HG02943 (cell line): Measurements from ENCODE around the gene NRP1.
"Not testable (repeated sequence)": the region's sequence is repeated elsewhere in the genome, so short reads cannot be mapped to it uniquely, and the experiment has no call there.

Experiments used
- ATAC-seq: cut with Tn5 transposase; IDR thresholded peaks from one replicate; pipeline ENCODE4 v1.9.1; 2021; ENCODE audit warnings: mild to moderate bottlenecking, low read depth, moderate library complexity; ENCODE audit not compliant: unreplicated experiment

NRP1 gene

DNA sequence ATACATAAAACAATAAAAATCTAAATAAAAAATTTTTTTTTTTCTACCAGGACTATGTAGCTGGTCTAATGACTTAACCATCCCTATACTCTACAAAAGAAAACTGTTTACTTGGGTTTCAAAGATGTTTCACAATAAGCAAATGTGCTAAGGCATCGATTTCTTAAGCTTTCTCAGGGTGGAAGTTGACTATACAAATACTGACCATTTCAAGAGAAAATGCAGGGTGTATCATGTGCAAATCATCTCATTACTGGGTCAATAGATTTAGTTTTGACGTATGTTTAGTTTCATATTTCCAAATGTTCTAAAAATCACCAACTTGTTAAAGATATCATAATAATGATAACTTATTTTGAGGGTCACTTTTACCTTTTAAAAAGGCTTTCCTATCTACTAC is 7.5 kb downstream of the NRP1 start:
- no peak for ATAC-seq

DNA sequence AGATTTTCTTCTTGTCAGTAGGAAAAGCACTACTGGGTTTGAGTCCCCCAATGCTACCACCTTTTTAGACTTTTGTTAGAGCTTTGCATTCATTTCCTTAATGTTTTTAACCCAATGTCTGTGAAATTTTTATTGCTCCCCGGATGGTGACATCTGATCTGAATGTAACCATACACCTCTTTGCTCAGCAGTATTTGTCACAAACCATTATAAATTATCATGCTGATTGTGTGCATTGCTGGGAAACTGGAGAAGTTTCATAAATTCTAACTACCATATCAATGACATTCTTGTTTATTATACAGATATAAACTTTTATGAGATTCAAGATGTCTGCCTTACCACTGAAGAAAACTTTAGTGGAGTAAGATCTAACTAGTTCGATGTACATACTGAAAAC is 8.5 kb downstream of the NRP1 start:
- ATAC-seq: no peak

DNA sequence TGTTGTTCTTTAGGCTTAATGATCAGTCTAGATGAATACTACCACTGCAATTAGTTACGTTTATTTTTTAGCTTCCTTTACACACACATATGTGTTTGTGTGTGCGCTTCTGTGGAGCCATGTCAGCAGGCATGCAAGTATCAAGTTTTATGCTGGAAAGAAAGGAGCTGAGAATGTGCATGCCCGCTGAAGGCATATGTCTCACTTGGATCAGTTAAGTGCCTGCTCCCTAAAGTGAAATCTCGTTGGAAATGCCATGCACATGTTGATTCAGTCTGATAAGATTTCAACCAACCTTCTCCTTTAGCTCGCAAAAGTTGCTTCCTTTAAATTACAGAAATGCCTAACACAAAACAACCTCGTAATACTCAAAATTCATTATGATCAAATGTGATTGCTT is 10.7 kb downstream of the NRP1 start:
- ATAC-seq: no peak

DNA sequence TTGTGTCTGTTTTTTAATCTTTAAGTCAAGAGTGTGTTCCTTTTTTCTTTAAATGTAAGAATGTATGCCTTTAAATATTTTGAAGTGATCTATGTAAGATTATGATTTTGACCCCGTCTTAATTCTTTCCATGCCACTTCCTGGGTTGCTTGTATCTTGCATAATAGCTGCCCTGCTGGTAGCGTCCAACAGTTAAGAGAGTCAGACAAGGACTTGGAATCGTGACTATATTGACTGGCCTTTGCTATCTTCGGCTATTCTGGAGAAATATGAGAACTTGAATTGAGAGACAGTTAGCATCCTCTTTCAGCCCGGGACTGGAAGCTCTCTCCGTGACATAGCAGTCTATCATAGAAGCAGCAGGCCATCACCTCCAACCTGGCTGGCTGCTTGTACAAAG is 13.0 kb downstream of the NRP1 start:
- ATAC-seq: no peak

DNA sequence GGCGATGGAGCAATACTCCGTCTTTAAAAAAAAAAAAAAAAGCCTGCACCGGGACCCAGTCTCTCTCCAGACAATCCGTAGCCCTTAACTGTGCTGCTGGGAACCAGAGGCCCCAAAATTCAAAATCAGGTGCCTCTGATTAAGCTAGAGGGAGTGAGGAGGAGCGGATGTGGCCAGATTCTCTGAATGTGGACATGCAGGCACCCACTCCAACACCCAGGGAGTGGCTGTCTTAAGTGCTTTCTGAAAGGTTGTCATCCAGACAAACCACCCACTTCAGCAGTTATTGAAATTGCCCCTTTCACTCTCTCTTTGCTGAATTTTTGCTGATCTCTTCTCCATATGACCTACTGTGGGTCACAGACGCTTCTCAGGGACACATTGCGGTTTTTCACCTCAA is 14.2 kb downstream of the NRP1 start:
- ATAC-seq: no peak

DNA sequence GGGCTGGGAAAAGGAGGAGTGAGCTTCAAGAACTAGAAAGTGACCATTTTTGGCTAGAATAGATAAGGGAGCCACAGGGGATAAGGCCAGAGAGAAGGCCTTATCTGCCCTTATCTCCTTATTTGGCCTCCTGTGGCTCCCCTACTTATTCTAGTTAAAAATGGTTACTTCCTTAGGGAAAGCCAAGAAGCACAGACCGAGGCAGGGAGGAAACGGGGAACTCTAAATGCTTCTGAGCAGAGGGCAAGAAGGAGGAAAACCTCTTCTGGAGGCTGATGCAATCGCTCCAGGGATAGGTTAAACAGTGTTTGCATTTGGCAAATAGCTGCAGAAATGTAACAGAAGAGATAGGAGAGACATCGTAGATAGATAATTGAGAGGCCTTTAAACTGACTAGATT is 18.6 kb downstream of the NRP1 start:
- no peak for ATAC-seq

DNA sequence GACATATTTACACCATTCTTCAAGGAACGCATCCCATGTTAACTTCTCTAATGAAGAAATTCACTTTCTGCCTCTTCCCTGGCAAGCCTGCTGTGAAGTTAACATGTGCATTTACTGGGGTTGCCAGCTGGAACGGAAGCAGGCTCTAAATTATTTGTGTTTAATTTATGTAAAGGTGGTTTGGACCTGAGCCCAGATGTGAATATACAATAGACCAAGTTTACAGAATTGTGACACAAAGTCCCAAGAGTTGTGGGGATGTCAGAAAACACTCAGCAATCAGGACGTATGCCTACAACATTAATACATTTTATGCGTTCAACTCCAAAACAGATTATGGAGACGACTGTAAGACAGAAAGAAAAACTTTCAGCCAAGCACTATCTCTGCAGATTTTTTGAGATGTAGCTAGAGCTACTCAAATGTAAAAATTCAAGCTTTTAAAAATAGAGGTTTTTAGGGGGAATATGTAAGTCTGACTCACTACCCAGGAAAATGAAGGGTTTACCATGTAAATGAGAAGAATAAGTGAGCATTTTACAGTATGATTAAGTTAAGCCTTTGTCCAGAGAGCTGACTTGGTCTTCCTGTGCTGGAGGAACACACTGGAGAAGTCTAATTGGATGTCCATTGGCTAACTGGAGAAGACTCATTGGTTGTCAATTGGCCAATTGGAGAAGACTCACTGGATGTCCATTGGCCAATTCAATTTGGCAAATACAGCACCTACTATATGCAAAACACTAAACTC is 19.5 kb downstream of the NRP1 start:
- no peak for ATAC-seq

DNA sequence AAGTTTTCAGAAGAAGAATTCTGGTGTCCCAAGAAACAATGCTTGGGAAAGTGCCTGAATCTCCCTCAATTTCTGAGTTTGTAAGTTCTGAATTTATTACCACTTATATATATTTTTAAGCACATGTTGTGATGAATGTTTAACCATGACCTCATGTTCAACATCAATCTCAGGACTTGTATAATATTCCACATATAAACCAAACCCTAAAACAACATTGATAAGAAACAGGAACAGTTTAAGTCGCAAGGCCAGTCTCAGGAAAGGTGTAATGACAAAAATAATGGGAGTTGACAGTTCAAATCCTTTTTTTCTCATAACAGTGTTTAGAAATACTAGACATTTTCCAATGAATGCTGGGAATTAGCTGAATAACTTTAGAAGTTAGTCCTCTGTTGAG is 22.8 kb downstream of the NRP1 start:
- no peak for ATAC-seq

DNA sequence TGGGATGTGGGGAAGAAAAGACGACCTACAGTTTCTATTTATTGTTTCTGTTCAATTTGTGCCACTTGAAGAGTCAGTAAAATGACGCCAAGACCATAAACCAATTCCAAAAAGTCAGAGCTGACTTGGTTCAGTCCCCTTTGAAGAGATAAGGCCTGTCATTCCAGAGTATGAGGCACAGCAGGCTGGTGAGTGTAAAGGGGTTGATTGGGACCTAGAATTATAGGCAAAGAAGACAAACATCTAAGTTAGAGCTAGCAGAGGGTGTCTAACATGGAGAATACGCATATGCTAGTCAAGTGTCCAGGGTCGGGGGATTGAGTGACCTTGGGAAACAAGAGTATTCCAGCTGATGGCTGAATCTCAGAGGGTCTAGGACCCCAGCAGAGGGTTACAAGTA is 23.6 kb downstream of the NRP1 start:
- ATAC-seq: no peak

DNA sequence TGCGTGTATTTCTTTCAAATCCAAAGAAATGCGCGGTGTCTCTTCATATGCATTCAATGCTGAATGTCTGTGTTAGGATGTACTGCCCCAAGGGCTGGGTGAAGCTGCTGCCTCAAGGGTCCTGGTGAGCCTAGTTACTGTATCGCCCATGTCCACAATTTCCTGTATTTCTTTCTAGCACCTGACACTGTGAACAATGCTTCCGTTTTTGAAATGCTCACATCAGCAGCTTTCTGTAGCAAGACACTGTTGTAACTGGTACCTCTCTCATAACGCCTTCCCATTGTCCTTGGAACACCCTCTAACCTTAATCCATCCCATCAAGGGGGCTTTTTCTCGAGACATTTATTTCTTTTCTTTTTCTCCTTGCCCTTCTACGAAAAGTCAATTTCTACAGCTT is 25.1 kb downstream of the NRP1 start:
- no peak for ATAC-seq

DNA sequence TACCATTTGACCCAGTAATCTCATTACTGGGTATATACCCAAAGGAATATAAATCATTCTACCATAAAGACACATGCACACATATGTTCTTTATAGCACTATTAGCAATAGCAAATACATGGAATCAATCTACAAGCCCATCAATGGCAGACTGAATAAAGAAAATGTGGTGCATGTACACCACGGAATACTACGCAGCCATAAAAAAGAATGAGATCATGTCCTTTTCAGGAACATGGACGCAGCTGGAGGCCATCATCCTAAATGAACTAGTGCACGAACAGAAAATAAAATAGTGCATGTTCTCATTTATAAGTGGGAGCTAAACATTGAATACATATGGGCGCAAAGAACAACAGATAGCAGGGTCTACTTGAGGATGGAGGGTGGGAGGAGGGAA is 26.6 kb downstream of the NRP1 start:
- no peak for ATAC-seq

DNA sequence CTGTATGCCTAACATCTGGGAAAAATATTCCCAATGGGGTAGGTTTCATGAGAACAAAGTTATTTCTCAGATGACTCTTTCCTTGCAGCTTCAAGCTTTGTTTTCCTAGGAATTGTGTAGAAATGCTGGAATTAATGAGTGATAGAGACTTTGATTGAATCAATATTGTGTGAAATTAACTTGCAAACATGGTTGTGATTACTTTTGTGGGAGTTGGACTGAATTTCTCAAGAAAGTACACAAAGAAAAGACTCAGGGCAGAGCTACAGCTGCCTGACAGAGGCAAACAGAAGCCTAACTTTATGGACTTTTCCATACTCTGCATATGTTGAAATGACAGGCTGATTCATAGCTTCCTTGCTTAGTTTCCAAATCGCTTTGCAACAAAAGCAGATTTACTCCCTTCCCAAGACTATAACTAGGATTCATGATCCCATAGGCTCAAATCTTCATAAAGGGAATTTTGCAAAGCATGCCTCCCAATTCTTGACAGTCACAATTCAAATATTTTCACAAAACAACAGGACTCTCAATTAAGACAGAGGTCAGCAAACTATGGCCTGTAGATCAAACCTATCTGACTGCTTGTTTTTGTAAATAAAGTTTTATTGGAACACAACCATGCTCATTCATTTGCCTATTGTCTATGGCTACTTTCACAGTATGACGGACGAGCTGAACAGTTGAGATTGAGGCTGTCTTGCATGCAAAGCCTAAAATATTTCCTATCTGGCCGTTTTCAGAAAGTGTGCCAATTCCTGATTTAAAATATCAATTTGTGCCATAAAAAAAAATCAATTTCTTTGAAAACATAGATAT is 27.6 kb downstream of the NRP1 start:
- no peak for ATAC-seq

DNA sequence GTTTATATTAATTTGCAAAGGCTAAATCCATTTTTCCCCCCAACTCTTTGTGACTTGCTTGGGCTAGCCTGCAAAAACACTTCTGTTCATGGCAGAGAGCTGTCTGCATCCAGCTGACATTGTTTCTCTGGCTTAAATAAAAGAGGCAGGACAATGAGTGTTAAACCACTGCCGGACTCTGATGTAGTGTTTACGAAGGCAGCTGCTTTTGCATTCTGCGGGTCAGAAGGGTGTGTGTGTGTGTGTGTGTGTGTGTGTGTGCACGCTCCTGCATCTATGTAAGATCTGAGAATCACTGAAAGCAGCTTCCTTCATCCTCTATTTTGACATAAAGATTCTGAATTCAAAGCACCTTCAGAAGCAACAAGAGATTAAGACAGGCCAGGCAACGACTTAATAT is 28.3 kb downstream of the NRP1 start:
- ATAC-seq: no peak

DNA sequence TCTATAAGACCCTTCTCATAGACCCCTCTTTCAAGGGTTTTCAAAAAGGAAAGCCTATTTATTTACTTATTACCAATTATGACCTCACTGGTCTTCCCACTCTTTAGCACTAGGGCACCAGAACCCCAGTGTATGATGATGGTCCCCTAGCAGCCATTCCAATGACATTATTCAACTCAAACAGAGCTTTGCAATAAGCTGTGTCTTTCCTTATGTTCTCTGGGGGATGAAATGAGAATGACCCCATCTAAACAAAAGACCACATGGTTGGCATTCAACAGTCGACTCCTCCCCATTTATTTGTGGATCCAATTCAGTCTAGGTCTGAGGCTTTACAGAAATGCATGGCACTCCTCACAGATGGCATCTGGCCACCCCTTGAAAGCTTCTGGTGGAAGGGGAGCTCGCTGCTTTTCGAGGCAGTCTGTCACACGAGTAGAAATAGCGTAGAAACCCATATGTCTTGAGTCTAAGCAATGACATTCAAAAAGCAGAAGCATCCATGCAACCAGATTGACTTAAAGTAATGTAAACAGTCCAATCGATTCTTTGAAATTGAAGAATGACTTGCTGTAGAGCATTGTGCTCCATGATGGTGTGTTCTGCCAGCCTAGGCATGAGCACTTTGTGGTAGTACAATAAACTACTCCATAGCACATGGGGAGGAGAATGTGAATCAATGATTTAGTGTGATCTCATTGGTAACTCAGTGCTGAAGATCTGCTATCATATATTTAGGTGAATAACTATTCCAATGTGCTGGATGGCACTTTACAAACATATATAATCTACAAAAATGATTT is 29.8 kb downstream of the NRP1 start:
- no peak for ATAC-seq

DNA sequence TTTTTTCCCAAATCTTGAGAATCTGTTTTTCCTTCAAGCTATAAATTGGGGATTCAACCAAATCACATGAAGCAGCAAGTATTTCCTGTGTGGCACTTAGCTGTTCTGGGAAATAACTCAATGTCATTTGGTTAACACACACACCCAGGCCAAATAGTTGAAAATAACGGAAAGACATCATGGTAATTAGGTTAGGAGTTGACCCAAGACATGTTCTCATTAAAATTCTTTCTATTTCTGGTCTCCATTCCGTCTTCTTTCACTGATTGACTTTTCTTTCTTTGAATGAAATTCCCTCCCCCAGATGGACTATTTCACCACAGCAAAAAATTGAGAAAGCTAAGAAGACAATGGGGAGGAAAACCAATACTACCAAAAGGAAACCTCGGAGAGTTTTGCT is 30.5 kb downstream of the NRP1 start:
- no peak for ATAC-seq

DNA sequence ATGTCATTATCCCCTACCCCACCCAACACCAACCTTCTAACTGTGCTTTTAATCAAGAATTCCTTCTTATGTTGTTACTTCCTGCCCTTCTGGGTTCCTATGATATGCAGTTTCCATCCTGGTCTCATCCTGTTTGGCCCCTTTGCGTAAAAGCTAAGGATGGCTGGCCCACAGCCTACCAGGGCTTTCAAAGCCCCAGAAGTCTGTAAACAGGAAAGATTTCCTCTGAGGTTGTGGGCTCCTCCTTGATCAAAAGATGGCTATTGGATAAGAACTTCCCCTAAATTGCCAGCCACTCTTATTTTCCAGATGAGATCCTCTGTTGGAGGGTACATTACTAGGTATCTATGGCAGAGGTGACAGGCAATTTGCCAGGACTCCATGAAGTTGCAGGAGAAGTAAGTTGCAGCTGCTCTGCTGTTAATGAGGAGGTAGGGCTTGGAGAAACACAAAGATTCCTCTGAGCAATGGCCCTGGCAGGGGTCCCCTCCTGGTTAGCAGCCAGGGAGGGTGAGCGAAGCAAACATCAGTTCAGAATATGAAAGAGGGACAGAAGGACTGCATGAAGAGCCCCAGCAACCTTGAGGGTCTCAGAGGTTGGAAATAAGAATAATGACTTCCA is 32.1 kb downstream of the NRP1 start:
- no peak for ATAC-seq

DNA sequence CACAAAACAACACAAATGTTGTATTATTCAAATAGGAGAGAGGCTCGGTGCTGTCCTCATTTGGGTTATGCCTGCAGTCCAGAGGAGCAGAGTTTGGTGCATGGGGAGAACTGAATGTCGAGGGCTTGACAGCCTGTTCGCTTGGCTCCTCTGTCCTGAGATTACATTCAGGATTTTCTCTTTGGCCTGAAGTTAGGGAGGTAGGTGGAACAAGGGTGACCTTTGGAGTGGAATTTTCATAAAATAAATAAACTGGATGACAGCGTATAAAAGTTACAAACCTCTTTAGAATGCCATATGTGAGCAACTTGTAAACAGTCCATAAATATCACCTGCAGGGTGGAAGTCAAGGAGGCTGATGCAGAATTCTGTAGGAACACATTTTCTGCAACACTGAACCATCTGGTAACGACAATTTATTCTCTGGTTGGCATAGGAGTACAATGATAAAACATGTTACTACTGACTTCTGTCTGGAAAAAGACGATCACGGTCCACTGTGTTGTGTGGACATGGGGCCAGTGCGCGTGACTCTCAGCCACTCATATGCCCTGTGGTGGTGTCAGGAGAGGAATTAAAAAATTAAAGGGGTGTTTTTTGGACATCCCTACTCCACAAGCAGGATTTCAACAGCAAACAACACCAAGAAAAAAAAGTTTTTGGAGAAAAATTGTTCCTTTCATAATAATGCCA is 33.2 kb downstream of the NRP1 start:
- no peak for ATAC-seq

DNA sequence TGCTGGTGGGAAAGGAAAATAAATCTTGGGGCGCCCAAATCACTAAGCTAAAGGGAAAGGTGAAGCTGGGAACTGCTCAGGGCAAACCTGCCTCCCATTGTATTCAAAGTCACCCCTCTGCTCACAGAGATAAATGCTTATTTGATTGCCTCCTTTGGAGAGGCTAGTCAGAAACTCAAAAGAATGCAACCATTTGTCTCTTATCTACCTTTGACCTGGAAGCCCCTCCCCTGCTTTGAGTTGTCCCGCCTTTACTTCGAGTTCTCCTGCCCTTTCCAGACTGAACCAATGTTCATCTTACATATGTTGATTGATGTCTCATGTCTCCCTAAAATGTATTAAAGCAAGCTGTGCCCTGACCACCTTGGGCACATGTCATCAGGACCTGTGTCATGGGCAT is 33.9 kb downstream of the NRP1 start:
- ATAC-seq: not testable (repeated sequence)

DNA sequence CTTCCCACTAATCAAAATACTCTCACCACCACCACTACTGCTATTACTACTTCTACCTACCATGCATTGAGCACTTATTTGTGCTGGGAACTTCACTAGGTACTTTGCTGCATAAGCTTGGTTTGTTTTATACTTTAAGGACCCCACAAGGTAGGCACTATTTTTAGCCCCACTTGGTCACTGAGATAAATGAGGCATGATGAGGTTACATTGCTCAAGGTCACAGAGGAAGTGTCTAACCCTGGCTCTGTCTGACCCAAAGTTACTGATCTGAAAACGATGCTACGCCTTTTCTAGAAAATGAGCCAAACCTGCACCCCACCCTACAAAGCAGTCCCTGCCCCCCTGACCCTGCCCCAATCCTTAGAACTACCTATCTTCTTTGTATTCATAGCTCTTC is 35.6 kb downstream of the NRP1 start:
- ATAC-seq: no peak

DNA sequence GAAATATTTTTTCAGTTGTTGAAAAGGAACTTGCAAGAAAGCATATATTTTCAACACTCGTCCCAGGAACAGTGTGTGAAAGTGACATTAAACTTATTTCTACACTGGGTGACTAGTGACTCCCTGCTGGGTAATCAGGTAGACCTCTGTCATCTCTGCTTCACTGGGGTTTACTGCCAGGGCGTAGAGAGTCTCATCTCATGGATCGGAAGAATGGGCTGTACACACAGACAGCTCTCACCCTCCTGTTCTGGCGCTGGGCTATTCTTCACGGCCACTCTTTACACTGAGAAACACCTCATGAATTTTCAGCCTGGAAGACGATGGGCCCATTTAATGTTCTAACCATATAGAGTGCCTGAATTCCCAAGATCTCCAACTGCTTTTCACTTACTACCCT is 36.4 kb downstream of the NRP1 start:
- ATAC-seq: no peak
